GM10266 (cell line): ENCODE measurements around the gene DMC1.

ENCODE experiments used
- DNase-seq: peaks from one replicate; pipeline ENCODE4 v3.0.0; 2012; ENCODE audit errors: extremely low spot score
- CTCF ChIP-seq: IDR thresholded peaks from 2 replicates; pipeline ENCODE4 v1.5.1; 2012; ENCODE audit warnings: mild to moderate bottlenecking, low read depth; ENCODE audit not compliant: control insufficient read depth, insufficient read depth; ENCODE audit errors: missing control alignments

DMC1 gene

GRCh38 chr22:38505541-38506117, 64.4 kb downstream of the DMC1 start:
- DNase-seq: peak; percentile 66
- TF ChIP-seq CTCF: no peak

GRCh38 chr22:38504731-38505540, 65.0 kb downstream of the DMC1 start:
- DNase-seq: peak; percentile 55
- no peak for TF ChIP-seq CTCF

GRCh38 chr22:38503021-38503420, 67.0 kb downstream of the DMC1 start:
- TF ChIP-seq CTCF: no peak
- DNase-seq: no peak

- TF ChIP-seq CTCF: no peak
- DNase-seq: no peak
Measured at GRCh38 chr22:38501797-38502672, 67.9 kb downstream of the DMC1 start.

GRCh38 chr22:38497869-38498268, 72.1 kb downstream of the DMC1 start:
- no peak for DNase-seq
- TF ChIP-seq CTCF: no peak

GRCh38 chr22:38494939-38495338, 75.0 kb downstream of the DMC1 start:
- TF ChIP-seq CTCF: no peak
- no peak for DNase-seq
